Spinal cord (tissue), 10 donors: ENCODE results near the gene TDRD1. TPM values are rescaled to one million over a fixed set of nuclear protein-coding genes. Genes with fewer than 3 reads are reported as not detected.

Experiments used
- DNase-seq, 6 donors: peaks; one replicate each; pipeline versions ENCODE4 v3.0.0 to v3.0.0-alpha.2; 2013 to 2015; ENCODE audit warnings: low spot score in 6 of 6, low read depth in 4 of 6
- H3K27ac ChIP-seq: one replicate; pipeline ENCODE4 v1.5.1; 2013; ENCODE audit warnings: low read depth, low read length, control low read depth
- H3K27me3 ChIP-seq: one replicate; pipeline ENCODE4 v1.6.1; 2013; ENCODE audit warnings: low read length; ENCODE audit not compliant: control insufficient read depth, insufficient read depth
- H3K36me3 ChIP-seq: one replicate; pipeline ENCODE4 v1.6.1; 2013; ENCODE audit warnings: low read length; ENCODE audit not compliant: control insufficient read depth, insufficient read depth
- H3K4me1 ChIP-seq: one replicate; pipeline ENCODE4 v1.6.1; 2013; ENCODE audit warnings: low read length; ENCODE audit not compliant: control insufficient read depth, insufficient read depth
- H3K4me3 ChIP-seq: one replicate; pipeline ENCODE4 v1.5.1; 2013; ENCODE audit warnings: low read depth, low read length, control low read depth
- H3K9me3 ChIP-seq: one replicate; pipeline ENCODE4 v1.6.1; 2013; ENCODE audit warnings: low read length; ENCODE audit not compliant: control insufficient read depth, insufficient read depth
- WGBS: methylation state at CpG from one replicate; pipeline ENCODE4 v1.1.5; 2013; ENCODE audit warnings: missing lambda C conversion rate; ENCODE audit not compliant: insufficient coverage; 5-methylcytosine and 5-hydroxymethylcytosine counted together
- polyA plus RNA-seq, 2 donors: library from polyadenylated mRNA; unstranded; fragments of 120-200 nt; gene quantifications; one replicate each; pipeline ENCODE4 v1.2.1, GENCODE V29; 2013; ENCODE audit not compliant: insufficient read length in 2 of 2
- total RNA-seq, 2 donors: library from RNA; depleted of rRNA in 1 of 2; stranded (reverse); fragments of 120-200 nt in 1 of 2; fragments of >200 nt in 1 of 2; gene quantifications; one replicate each; pipeline versions ENCODE4 v1.2.3 to v1.2.4, GENCODE V29; 2013 to 2014
- donor health status: healthy.

Gene TDRD1
- total and polyA plus RNA-seq, 4 donors: 0.22 to 1.9 (median 0.67) TPM

- Histone ChIP-seq H3K27me3 (peaks cover 45% of the 10 kb centered on the region), H3K4me1 (peaks cover 13% of the 10 kb centered on the region), H3K9me3 (no peaks in the 10 kb centered on the region), H3K27ac (peak overlapping the region; percentile 15), H3K36me3 (no peaks in the 10 kb centered on the region), H3K4me3 (no peak overlapping the region)
- WGBS: 41% methylated on average over 8 of the region's 11 CpGs
- no peak for DNase-seq
Observed at GRCh38 chr10:114239994-114240345, 60.8 kb downstream of the TDRD1 start.

- Histone ChIP-seq H3K9me3 (no peaks in the 10 kb centered on the region), H3K27ac (no peak overlapping the region), H3K4me3 (no peak overlapping the region), H3K4me1 (peaks cover 13% of the 10 kb centered on the region), H3K27me3 (peaks cover 42% of the 10 kb centered on the region), H3K36me3 (no peaks in the 10 kb centered on the region)
- DNase-seq: no peak
- 94% methylated on average over 8 of the region's 9 CpGs for WGBS
Observed at GRCh38 chr10:114242235-114242634, 63.1 kb downstream of the TDRD1 start.

GRCh38 chr10:114243661-114244060, 64.5 kb downstream of the TDRD1 start:
- Histone ChIP-seq H3K27ac (no peak overlapping the region), H3K4me1 (peaks cover 13% of the 10 kb centered on the region), H3K27me3 (peaks cover 35% of the 10 kb centered on the region), H3K4me3 (no peak overlapping the region), H3K9me3 (no peaks in the 10 kb centered on the region), H3K36me3 (no peaks in the 10 kb centered on the region)
- 89% methylated on average over 4 of the region's 9 CpGs for WGBS
- DNase-seq: no peak

- no peaks in the 10 kb centered on the region for H3K36me3 ChIP-seq
- peaks cover 11% of the 10 kb centered on the region for H3K4me1 ChIP-seq
- no peak overlapping the region for H3K27ac ChIP-seq
- WGBS: 87% methylated on average over 3 of the region's 6 CpGs
- H3K27me3 ChIP-seq: peaks cover 30% of the 10 kb centered on the region
- no peak overlapping the region for H3K4me3 ChIP-seq
- H3K9me3 ChIP-seq: no peaks in the 10 kb centered on the region
- no peak for DNase-seq
Observed at GRCh38 chr10:114244126-114244525, 65.0 kb downstream of the TDRD1 start.

- H3K4me3 ChIP-seq: no peak overlapping the region
Observed at GRCh38 chr10:114245121-114245791, 66.1 kb downstream of the TDRD1 start.

GRCh38 chr10:114246679-114247305, 67.6 kb downstream of the TDRD1 start:
- 75% methylated on average over 4 of the region's 7 CpGs for WGBS
- Histone ChIP-seq H3K4me3 (no peak overlapping the region), H3K4me1 (peaks cover 3% of the 10 kb centered on the region), H3K36me3 (no peaks in the 10 kb centered on the region), H3K27ac (no peak overlapping the region), H3K9me3 (no peaks in the 10 kb centered on the region), H3K27me3 (peaks cover 11% of the 10 kb centered on the region)
- DNase-seq: no peak

More at GRCh38 chr10:114245121-114245791, 66.1 kb downstream of the TDRD1 start:
- WGBS: 58% methylated on average over 4 of the region's 9 CpGs
- H3K27me3 ChIP-seq: peaks cover 19% of the 10 kb centered on the region
- no peak for DNase-seq
- no peaks in the 10 kb centered on the region for H3K4me1 ChIP-seq
- no peaks in the 10 kb centered on the region for H3K9me3 ChIP-seq
- H3K27ac ChIP-seq: no peak overlapping the region
- H3K36me3 ChIP-seq: no peaks in the 10 kb centered on the region

GRCh38 chr10:114250236-114250635, 71.1 kb downstream of the TDRD1 start:
- H3K4me1 ChIP-seq: peaks cover 3% of the 10 kb centered on the region
- H3K27me3 ChIP-seq: no peaks in the 10 kb centered on the region
- H3K36me3 ChIP-seq: no peaks in the 10 kb centered on the region
- no peak overlapping the region for H3K4me3 ChIP-seq
- no peak for DNase-seq
- H3K27ac ChIP-seq: no peak overlapping the region
- no peaks in the 10 kb centered on the region for H3K9me3 ChIP-seq
- WGBS: 91% methylated on average over 4 of the region's 6 CpGs

GRCh38 chr10:114250716-114251115, 71.6 kb downstream of the TDRD1 start:
- H3K9me3 ChIP-seq: no peaks in the 10 kb centered on the region
- H3K27me3 ChIP-seq: no peaks in the 10 kb centered on the region
- no peaks in the 10 kb centered on the region for H3K36me3 ChIP-seq
- H3K27ac ChIP-seq: no peak overlapping the region
- 100% methylated on average over 1 of the region's 1 CpG for WGBS
- no peak overlapping the region for H3K4me3 ChIP-seq
- H3K4me1 ChIP-seq: peaks cover 3% of the 10 kb centered on the region
- no peak for DNase-seq

- H3K4me3 ChIP-seq: no peak overlapping the region
- H3K27me3 ChIP-seq: no peaks in the 10 kb centered on the region
- H3K36me3 ChIP-seq: no peaks in the 10 kb centered on the region
- WGBS: 88% methylated on average over 4 of the region's 5 CpGs
- no peak overlapping the region for H3K27ac ChIP-seq
- no peaks in the 10 kb centered on the region for H3K9me3 ChIP-seq
- DNase-seq: peak in 1 of 6 donors; percentile 44
- H3K4me1 ChIP-seq: peaks cover 3% of the 10 kb centered on the region
Observed at GRCh38 chr10:114252092-114252491, 72.9 kb downstream of the TDRD1 start.

- no peak for DNase-seq
- no peak overlapping the region for H3K27ac ChIP-seq
- H3K27me3 ChIP-seq: no peaks in the 10 kb centered on the region
- no peaks in the 10 kb centered on the region for H3K36me3 ChIP-seq
- no peaks in the 10 kb centered on the region for H3K9me3 ChIP-seq
- H3K4me1 ChIP-seq: peaks cover 7% of the 10 kb centered on the region
- no peak overlapping the region for H3K4me3 ChIP-seq
- 91% methylated on average over 3 of the region's 7 CpGs for WGBS
Observed at GRCh38 chr10:114252883-114253282, 73.7 kb downstream of the TDRD1 start.
